ENCODE measurements around the gene EXOC2.
"Not testable (repeated sequence)": the region's sequence is repeated elsewhere in the genome, so short reads cannot be mapped to it uniquely, and the experiment has no call there.

The EXOC2 gene

DNA sequence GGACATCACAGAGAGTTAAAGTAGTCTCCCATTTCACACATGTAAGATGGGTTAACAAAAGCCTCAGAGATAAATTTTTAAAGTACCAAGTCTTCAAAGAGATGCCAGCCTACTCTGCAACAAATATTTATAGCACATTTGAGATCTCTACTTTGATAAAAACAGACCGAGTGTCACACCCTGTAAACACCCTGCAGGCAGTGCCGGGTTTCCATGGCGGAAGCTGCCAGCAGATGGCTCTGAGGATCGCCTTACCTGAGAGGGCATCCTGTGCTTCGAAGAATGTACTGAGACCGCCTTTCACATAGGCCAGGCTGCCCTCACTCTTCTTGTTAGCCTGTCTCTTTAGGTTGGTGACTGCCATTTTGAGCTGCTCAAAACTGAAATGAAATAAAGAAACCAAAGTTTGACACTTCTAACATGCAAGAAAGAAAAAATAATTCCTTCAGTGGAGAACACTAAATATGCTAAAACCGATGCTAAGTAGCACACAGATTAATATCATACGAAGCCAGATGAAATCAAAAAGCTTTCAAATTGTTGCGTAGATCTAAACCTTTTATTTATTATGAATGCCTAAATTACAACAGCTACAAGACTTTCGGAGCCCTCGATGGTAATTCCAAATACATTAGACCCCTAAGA, 75.4 kb downstream of the EXOC2 start:
- H3K4me1 ChIP-seq (ENCODE audit: control insufficient read depth in 2 of 2, insufficient read depth in 2 of 2, low read length in 2 of 2), result no peaks in the 10 kb centered on the region
- no peak overlapping the region for H3K27ac ChIP-seq (ENCODE audit: low read depth in 2 of 2, low read length in 2 of 2)
- peaks cover 7 to 8% of the 10 kb centered on the region in 2 donors for H3K36me3 ChIP-seq (ENCODE audit: control insufficient read depth in 2 of 2, insufficient read depth in 2 of 2, low read length in 2 of 2)
- no peak overlapping the region for H3K9ac ChIP-seq (ENCODE audit: low read depth in 1 of 2, low read length in 2 of 2)
- no peaks in the 10 kb centered on the region for H3K9me3 ChIP-seq (ENCODE audit: control insufficient read depth in 2 of 2, low read length in 2 of 2)
- H3K27me3 ChIP-seq (ENCODE audit: control insufficient read depth in 2 of 2, insufficient read depth in 2 of 2, low read length in 2 of 2), result no peaks in the 10 kb centered on the region
- H3K4me3 ChIP-seq (ENCODE audit: low read length in 2 of 2), result no peak overlapping the region

DNA sequence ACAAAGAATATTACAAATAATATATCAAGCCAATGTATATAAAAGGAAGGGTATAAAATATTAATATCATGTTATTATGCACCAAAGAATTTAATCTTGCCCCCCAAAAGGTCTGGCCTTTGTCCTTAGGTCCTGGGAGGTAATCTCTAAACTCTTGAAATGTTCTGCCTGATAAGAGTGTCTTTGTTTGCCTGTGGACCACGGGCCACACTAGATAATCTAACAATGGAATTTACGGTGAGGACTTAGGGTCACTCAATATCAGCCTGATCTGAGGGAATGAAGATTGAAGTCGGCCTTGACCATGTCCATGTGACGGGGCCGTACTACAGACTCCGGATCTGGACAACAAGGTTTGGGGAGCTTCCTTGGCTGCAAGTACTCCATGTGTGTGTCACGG, 79.0 kb downstream of the EXOC2 start:
- Histone ChIP-seq H3K36me3 (ENCODE audit: control insufficient read depth in 2 of 2, insufficient read depth in 2 of 2, low read length in 2 of 2) (peaks cover 4 to 11% of the 10 kb centered on the region in 2 donors), H3K27me3 (ENCODE audit: control insufficient read depth in 2 of 2, insufficient read depth in 2 of 2, low read length in 2 of 2) (no peaks in the 10 kb centered on the region), H3K9ac (ENCODE audit: low read depth in 1 of 2, low read length in 2 of 2) (no peak overlapping the region), H3K4me3 (ENCODE audit: low read length in 2 of 2) (no peak overlapping the region), H3K9me3 (ENCODE audit: control insufficient read depth in 2 of 2, low read length in 2 of 2) (no peaks in the 10 kb centered on the region), H3K27ac (ENCODE audit: low read depth in 2 of 2, low read length in 2 of 2) (no peak overlapping the region), H3K4me1 (ENCODE audit: control insufficient read depth in 2 of 2, insufficient read depth in 2 of 2, low read length in 2 of 2) (no peaks in the 10 kb centered on the region)

DNA sequence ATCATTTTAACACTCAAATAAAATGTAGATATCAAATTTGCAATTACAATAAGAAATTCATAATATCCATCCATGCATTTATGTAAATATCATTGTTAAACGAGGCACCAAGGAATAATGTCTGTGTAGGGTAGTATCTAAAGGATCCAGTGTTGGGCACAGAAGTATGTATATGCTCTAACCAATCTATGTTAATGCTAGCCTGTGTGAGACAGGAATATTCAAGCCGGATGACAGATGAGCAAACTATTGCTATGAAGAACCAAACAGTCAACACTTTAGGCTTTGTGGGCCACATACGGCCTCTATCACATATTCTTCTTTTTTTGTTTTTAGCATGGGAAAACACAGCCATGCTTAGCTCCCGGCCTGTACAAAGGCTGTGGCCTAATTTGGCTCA, 81.0 kb downstream of the EXOC2 start:
- Histone ChIP-seq H3K4me1 (ENCODE audit: control insufficient read depth in 2 of 2, insufficient read depth in 2 of 2, low read length in 2 of 2) (no peaks in the 10 kb centered on the region), H3K36me3 (ENCODE audit: control insufficient read depth in 2 of 2, insufficient read depth in 2 of 2, low read length in 2 of 2) (peaks cover 2 to 14% of the 10 kb centered on the region in 2 donors), H3K27ac (ENCODE audit: low read depth in 2 of 2, low read length in 2 of 2) (no peak overlapping the region), H3K9me3 (ENCODE audit: control insufficient read depth in 2 of 2, low read length in 2 of 2) (no peaks in the 10 kb centered on the region), H3K27me3 (ENCODE audit: control insufficient read depth in 2 of 2, insufficient read depth in 2 of 2, low read length in 2 of 2) (no peaks in the 10 kb centered on the region), H3K4me3 (ENCODE audit: low read length in 2 of 2) (no peak overlapping the region), H3K9ac (ENCODE audit: low read depth in 1 of 2, low read length in 2 of 2) (no peak overlapping the region)

DNA sequence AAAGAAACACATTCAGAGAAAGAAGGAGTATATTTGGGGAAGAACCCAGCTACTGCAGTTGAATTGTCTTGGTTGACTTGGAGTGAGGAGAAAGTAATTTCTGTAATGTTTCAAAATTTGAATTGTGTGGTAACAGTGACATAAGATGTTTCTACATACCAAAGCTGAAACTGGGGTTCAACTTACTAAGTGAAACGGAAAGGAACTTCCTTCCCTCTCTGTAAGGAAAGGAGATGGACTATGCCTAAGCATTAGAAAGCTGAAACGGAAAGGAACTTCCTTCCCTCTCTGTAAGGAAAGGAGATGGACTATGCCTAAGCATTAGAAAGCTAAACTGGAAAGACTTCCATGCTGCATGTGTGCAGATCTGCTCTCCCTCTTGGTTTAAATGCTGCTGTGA, 82.1 kb downstream of the EXOC2 start:
- H3K9me3 ChIP-seq (ENCODE audit: control insufficient read depth in 2 of 2, low read length in 2 of 2), result no peaks in the 10 kb centered on the region
- H3K36me3 ChIP-seq (ENCODE audit: control insufficient read depth in 2 of 2, insufficient read depth in 2 of 2, low read length in 2 of 2), result peaks cover 6 to 20% of the 10 kb centered on the region in 2 donors
- no peaks in the 10 kb centered on the region for H3K27me3 ChIP-seq (ENCODE audit: control insufficient read depth in 2 of 2, insufficient read depth in 2 of 2, low read length in 2 of 2)
- no peaks in the 10 kb centered on the region for H3K4me1 ChIP-seq (ENCODE audit: control insufficient read depth in 2 of 2, insufficient read depth in 2 of 2, low read length in 2 of 2)
- no peak overlapping the region for H3K4me3 ChIP-seq (ENCODE audit: low read length in 2 of 2)
- H3K27ac ChIP-seq (ENCODE audit: low read depth in 2 of 2, low read length in 2 of 2), result no peak overlapping the region
- H3K9ac ChIP-seq (ENCODE audit: low read depth in 1 of 2, low read length in 2 of 2), result no peak overlapping the region

DNA sequence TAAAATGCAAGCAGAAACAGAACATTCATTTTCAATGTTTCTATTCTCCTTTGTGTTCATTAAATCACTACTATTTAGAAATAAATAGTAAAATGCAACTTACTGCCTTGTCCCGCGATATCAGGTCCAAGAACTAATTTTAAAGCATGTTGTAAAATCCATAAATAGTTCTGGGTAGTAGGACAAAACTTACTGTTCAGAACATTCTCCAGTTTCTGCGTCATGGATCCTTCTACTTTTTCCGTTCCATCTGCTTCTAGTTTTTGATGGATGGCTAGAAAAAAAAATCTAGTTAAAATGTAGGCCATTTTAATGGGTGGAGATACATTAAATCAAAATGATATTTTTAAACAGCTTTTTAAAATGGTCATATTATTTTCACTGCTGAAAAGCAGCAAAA, 83.0 kb downstream of the EXOC2 start:
- no peaks in the 10 kb centered on the region for H3K4me1 ChIP-seq (ENCODE audit: control insufficient read depth in 2 of 2, insufficient read depth in 2 of 2, low read length in 2 of 2)
- no peaks in the 10 kb centered on the region for H3K9me3 ChIP-seq (ENCODE audit: control insufficient read depth in 2 of 2, low read length in 2 of 2)
- H3K27me3 ChIP-seq (ENCODE audit: control insufficient read depth in 2 of 2, insufficient read depth in 2 of 2, low read length in 2 of 2), result no peaks in the 10 kb centered on the region
- peaks cover 6 to 20% of the 10 kb centered on the region in 2 donors for H3K36me3 ChIP-seq (ENCODE audit: control insufficient read depth in 2 of 2, insufficient read depth in 2 of 2, low read length in 2 of 2)
- H3K27ac ChIP-seq (ENCODE audit: low read depth in 2 of 2, low read length in 2 of 2), result no peak overlapping the region
- H3K9ac ChIP-seq (ENCODE audit: low read depth in 1 of 2, low read length in 2 of 2), result no peak overlapping the region
- no peak overlapping the region for H3K4me3 ChIP-seq (ENCODE audit: low read length in 2 of 2)

DNA sequence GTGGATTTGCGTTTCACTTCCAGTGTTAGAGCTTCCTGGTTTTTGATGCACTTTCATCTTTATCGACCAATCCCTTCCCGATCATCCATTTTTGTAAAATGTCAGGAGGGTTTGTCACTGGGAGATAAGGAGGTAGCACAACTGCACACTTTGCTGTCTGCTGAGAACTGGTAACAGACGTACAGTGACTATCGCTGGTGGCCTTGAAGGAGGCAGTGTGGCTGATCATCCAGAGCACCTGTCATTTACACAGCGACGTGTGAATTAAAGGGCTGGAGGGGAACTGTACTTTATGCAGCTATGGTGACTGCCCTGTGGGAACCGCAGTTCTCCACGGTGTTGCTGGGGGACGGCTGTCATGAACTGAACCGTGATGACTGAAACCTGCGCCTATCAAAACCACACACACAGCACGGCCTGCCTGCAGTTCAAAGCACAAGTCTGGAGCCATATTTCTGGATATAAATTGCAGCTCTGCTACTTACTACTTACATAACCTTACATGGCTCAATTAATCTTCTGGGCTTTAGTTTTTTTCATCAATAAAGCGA, 86.0 kb downstream of the EXOC2 start:
- no peaks in the 10 kb centered on the region for H3K27me3 ChIP-seq (ENCODE audit: control insufficient read depth in 2 of 2, insufficient read depth in 2 of 2, low read length in 2 of 2)
- H3K4me3 ChIP-seq (ENCODE audit: low read length in 2 of 2), result no peak overlapping the region
- H3K4me1 ChIP-seq (ENCODE audit: control insufficient read depth in 2 of 2, insufficient read depth in 2 of 2, low read length in 2 of 2), result no peaks in the 10 kb centered on the region
- H3K9me3 ChIP-seq (ENCODE audit: control insufficient read depth in 2 of 2, low read length in 2 of 2), result no peaks in the 10 kb centered on the region
- no peak overlapping the region for H3K9ac ChIP-seq (ENCODE audit: low read depth in 1 of 2, low read length in 2 of 2)
- H3K27ac ChIP-seq (ENCODE audit: low read depth in 2 of 2, low read length in 2 of 2), result no peak overlapping the region
- peaks cover 6 to 12% of the 10 kb centered on the region in 2 donors for H3K36me3 ChIP-seq (ENCODE audit: control insufficient read depth in 2 of 2, insufficient read depth in 2 of 2, low read length in 2 of 2)

DNA sequence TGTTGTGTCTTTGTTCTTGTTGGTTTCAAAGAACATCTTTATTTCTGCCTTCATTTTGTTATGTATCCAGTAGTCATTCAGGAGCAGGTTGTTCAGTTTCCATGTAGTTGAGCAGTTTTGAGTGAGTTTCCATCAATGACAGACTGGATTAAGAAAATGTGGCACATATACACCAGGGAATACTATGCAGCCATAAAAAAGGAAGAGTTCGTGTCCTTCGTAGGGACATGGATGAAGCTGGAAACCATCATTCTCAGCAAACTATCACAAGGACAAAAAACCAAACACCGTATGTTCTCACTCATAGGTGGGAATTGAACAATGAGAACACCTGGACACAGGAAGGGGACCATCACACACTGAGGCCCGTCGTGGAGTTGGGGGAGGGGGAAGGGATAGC, 87.0 kb downstream of the EXOC2 start:
- H3K9me3 ChIP-seq (ENCODE audit: control insufficient read depth in 2 of 2, low read length in 2 of 2); H3K4me1 ChIP-seq (ENCODE audit: control insufficient read depth in 2 of 2, insufficient read depth in 2 of 2, low read length in 2 of 2): not testable (repeated sequence)
- peaks cover 6 to 12% of the 10 kb centered on the region in 2 donors for H3K36me3 ChIP-seq (ENCODE audit: control insufficient read depth in 2 of 2, insufficient read depth in 2 of 2, low read length in 2 of 2)

DNA sequence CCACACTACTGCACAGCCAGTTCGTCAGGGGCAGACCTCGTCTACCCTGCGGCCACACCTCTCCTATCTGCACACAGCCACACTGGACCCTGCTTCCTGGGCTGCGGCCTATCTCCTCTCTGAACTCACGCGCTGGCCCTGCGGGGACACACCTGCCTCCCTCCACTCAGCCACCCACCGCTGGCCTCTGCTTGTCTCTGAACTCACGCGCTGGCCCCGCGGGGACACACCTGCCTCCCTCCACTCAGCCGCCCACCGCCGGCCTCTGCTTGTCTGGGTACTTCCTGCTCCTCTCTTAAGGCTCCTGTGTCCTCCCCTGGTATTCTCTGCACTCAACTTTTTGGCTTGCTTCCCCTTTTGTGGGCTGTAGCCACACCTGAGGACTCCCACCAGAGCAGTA, 88.4 kb downstream of the EXOC2 start:
- H3K36me3 ChIP-seq (ENCODE audit: control insufficient read depth in 2 of 2, insufficient read depth in 2 of 2, low read length in 2 of 2), result peaks cover 5 to 11% of the 10 kb centered on the region in 2 donors
- H3K27me3 ChIP-seq (ENCODE audit: control insufficient read depth in 2 of 2, insufficient read depth in 2 of 2, low read length in 2 of 2), result no peaks in the 10 kb centered on the region
- H3K9me3 ChIP-seq (ENCODE audit: control insufficient read depth in 2 of 2, low read length in 2 of 2), result no peaks in the 10 kb centered on the region
- H3K27ac ChIP-seq (ENCODE audit: low read depth in 2 of 2, low read length in 2 of 2), result no peak overlapping the region
- no peak overlapping the region for H3K9ac ChIP-seq (ENCODE audit: low read depth in 1 of 2, low read length in 2 of 2)
- H3K4me3 ChIP-seq (ENCODE audit: low read length in 2 of 2), result no peak overlapping the region
- H3K4me1 ChIP-seq (ENCODE audit: control insufficient read depth in 2 of 2, insufficient read depth in 2 of 2, low read length in 2 of 2), result no peaks in the 10 kb centered on the region

More for the DNA sequence above, 87.0 kb downstream of the EXOC2 start:
- H3K27ac ChIP-seq (ENCODE audit: low read depth in 2 of 2, low read length in 2 of 2); H3K27me3 ChIP-seq (ENCODE audit: control insufficient read depth in 2 of 2, insufficient read depth in 2 of 2, low read length in 2 of 2); H3K9ac ChIP-seq (ENCODE audit: low read depth in 1 of 2, low read length in 2 of 2); H3K4me3 ChIP-seq (ENCODE audit: low read length in 2 of 2): not testable (repeated sequence)

DNA sequence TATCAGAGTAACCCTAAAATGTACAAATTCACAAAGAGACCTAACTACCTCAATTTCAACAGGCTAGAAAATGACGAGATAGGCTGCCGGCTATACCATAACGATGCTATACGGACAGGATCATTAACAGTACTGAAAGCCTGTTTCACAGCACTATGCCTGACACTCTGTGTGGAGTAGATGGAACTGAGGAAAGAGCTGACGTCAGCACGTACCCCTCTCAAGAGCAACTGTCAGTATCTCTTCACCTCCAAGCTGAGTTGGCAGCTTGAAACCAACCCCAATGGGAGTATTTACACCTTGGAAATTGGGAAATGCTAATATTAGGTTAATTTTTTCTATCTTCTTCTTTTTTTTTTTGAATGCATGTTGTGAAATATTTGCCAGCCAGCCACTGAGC, 89.7 kb downstream of the EXOC2 start:
- Histone ChIP-seq H3K27ac (ENCODE audit: low read depth in 2 of 2, low read length in 2 of 2) (no peak overlapping the region), H3K9ac (ENCODE audit: low read depth in 1 of 2, low read length in 2 of 2) (no peak overlapping the region), H3K27me3 (ENCODE audit: control insufficient read depth in 2 of 2, insufficient read depth in 2 of 2, low read length in 2 of 2) (no peaks in the 10 kb centered on the region), H3K36me3 (ENCODE audit: control insufficient read depth in 2 of 2, insufficient read depth in 2 of 2, low read length in 2 of 2) (peaks cover 4 to 9% of the 10 kb centered on the region in 2 donors), H3K4me1 (ENCODE audit: control insufficient read depth in 2 of 2, insufficient read depth in 2 of 2, low read length in 2 of 2) (no peaks in the 10 kb centered on the region), H3K4me3 (ENCODE audit: low read length in 2 of 2) (no peak overlapping the region), H3K9me3 (ENCODE audit: control insufficient read depth in 2 of 2, low read length in 2 of 2) (no peaks in the 10 kb centered on the region)

DNA sequence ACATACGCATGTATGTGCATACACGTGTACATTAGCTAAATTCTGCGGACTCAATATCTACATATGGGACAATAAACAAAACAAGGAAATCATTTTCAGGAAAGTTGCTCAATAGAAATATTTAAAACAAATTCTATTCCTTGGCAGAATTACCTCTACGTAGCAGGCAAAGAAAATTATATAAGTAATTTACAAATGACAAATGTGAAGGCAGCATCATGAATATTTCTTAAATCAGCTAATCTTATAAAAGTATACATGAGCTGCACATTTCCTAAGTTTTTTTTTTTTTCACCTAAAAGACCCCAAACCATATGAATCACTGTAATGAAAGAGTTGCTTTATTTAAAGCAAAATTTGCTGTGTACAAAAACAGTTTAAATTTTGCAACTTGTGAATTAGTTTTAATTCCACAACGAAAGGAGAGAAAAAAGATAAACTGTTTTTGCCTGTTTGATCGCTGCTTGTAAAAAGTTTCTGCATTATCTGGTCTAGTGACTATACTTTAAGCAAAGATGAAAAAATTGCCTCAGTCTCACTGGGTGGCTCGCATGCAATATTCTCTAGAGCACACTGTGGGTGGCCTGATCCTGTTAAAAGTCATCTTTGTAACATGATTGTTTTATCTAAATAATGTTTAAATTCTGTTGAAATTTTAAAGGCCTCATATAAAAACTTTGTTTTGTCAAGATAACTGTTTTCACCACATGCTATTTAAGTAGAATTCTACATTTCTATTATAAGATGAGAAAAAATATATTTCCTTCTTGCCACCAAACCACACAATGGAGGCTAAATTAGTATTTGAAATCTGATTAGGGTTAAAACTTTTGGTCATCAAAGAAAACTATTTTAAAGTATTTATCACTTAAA, 93.1 kb downstream of the EXOC2 start:
- no peak overlapping the region for H3K9ac ChIP-seq (ENCODE audit: low read depth in 1 of 2, low read length in 2 of 2)
- no peaks in the 10 kb centered on the region for H3K27me3 ChIP-seq (ENCODE audit: control insufficient read depth in 2 of 2, insufficient read depth in 2 of 2, low read length in 2 of 2)
- no peaks in the 10 kb centered on the region for H3K9me3 ChIP-seq (ENCODE audit: control insufficient read depth in 2 of 2, low read length in 2 of 2)
- no peak overlapping the region for H3K4me3 ChIP-seq (ENCODE audit: low read length in 2 of 2)
- peak overlapping the region in 1 of 2 donors; percentile 45 for H3K27ac ChIP-seq (ENCODE audit: low read depth in 2 of 2, low read length in 2 of 2)
- H3K4me1 ChIP-seq (ENCODE audit: control insufficient read depth in 2 of 2, insufficient read depth in 2 of 2, low read length in 2 of 2), result no peaks in the 10 kb centered on the region
- H3K36me3 ChIP-seq (ENCODE audit: control insufficient read depth in 2 of 2, insufficient read depth in 2 of 2, low read length in 2 of 2), result peaks cover 4 to 6% of the 10 kb centered on the region in 2 donors
